ENCODE results near the gene RMP24.

RMP24 gene

DNA sequence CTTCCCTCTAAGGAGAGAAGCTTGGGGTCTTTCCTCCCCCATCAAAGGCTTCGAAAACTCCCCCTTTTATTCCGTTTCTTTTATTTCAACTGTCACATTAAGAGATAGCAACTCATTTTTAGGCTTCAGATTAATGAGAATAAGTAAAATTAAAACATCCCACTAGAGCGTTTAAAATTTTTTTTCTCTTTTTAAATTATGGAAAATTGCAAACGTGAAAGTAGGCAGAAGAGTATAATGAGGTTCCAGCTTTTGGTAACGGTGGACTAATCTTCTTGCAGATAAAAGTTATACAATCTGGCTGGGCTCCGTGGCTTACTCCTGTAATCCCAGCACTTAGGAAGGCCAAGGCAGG lies 21.9 kb upstream of the RMP24 start:
- ATAC-seq (no peak), DNase-seq (ENCODE audit: low spot score) (no peak)
- H3K4me3 Mint-ChIP-seq: peak overlapping the region; percentile 79
- peak overlapping the region; percentile 81; the same call in 1 of the 2 replicates for H3K27ac Mint-ChIP-seq
- POLR2A ChIA-PET: interaction anchor here (0.9 to 1.3 kb wide), 3 partner anchors 13 to 194 kb away, joined by 3 read pairs; partner anchors contain the start of gene RMP24
- no peaks in the 10 kb centered on the region for H3K27me3 Mint-ChIP-seq (ENCODE audit: low read depth)
- CTCF ChIA-PET: interaction anchor here (0.7 to 2.5 kb wide), 37 partner anchors 11 to 443 kb away, joined by 3 to 39 read pairs (median 4); partner anchors contain the start of genes MOCOS and RMP24
- H3K4me1 Mint-ChIP-seq: peaks cover 37% of the 10 kb centered on the region
- H3K9me3 Mint-ChIP-seq: peaks cover 10% of the 10 kb centered on the region
- peaks cover 6% of the 10 kb centered on the region for H3K36me3 Mint-ChIP-seq
- TF ChIP-seq, protein P1, sequence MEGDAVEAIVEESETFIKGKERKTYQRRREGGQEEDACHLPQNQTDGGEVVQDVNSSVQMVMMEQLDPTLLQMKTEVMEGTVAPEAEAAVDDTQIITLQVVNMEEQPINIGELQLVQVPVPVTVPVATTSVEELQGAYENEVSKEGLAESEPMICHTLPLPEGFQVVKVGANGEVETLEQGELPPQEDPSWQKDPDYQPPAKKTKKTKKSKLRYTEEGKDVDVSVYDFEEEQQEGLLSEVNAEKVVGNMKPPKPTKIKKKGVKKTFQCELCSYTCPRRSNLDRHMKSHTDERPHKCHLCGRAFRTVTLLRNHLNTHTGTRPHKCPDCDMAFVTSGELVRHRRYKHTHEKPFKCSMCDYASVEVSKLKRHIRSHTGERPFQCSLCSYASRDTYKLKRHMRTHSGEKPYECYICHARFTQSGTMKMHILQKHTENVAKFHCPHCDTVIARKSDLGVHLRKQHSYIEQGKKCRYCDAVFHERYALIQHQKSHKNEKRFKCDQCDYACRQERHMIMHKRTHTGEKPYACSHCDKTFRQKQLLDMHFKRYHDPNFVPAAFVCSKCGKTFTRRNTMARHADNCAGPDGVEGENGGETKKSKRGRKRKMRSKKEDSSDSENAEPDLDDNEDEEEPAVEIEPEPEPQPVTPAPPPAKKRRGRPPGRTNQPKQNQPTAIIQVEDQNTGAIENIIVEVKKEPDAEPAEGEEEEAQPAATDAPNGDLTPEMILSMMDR (IDR thresholded peaks at IDR 0.05): peak; percentile 49; the same call in 1 of the 2 replicates
- TF ChIP-seq GRHL2 (CRISPR knock-in tag; IDR thresholded peaks at IDR 0.05; ENCODE audit: insufficient replicate concordance, severe bottlenecking): no peak
- TF ChIP-seq, protein P2, sequence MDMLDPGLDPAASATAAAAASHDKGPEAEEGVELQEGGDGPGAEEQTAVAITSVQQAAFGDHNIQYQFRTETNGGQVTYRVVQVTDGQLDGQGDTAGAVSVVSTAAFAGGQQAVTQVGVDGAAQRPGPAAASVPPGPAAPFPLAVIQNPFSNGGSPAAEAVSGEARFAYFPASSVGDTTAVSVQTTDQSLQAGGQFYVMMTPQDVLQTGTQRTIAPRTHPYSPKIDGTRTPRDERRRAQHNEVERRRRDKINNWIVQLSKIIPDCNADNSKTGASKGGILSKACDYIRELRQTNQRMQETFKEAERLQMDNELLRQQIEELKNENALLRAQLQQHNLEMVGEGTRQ (CRISPR knock-in tag; IDR thresholded peaks at IDR 0.05): 0 out of 2 replicates have a peak, but pooled peaks have one; percentile 27
- TF ChIP-seq CBFB (CRISPR knock-in tag; IDR thresholded peaks at IDR 0.05; ENCODE audit: low read depth): no peak

DNA sequence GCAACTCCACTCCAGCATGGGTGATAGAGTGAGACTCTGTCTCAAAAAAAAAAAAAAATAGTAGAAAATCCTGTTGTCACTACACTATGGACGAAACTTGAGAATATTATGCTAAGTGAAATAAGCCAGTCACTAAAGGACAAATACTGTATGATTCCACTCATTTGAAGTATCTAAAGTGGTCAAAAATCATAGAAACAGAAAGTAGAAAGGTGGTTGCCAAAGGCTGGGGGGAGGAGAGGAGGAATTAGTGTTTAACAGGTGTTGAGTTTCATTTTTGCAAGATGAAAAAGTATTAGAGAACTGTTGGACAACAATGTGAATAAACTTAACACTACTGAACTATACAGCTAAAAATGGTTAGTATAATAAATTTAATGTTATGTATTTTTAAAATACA lies 18.8 kb upstream of the RMP24 start:
- Mint-ChIP-seq H3K36me3 (peaks cover 6% of the 10 kb centered on the region), H3K27me3 (ENCODE audit: low read depth) (no peaks in the 10 kb centered on the region), H3K27ac (no peak overlapping the region), H3K9me3 (peaks cover 10% of the 10 kb centered on the region), H3K4me1 (peaks cover 15% of the 10 kb centered on the region), H3K4me3 (no peak overlapping the region)
- ATAC-seq (no peak), DNase-seq (ENCODE audit: low spot score) (no peak)
- CTCF ChIA-PET: no interaction called here
- POLR2A ChIA-PET: no interaction called here
- TF ChIP-seq NFE2L1 (CRISPR knock-in tag; IDR thresholded peaks at IDR 0.05) (no peak), ZNF317 (CRISPR knock-in tag; IDR thresholded peaks at IDR 0.05; ENCODE audit: borderline replicate concordance, low read depth) (no peak), ESRRA (CRISPR knock-in tag; IDR thresholded peaks at IDR 0.05; ENCODE audit: borderline replicate concordance) (no peak), FOXK1 (CRISPR knock-in tag; IDR thresholded peaks at IDR 0.05) (no peak), NR2C2 (CRISPR knock-in tag; IDR thresholded peaks at IDR 0.05) (no peak), RELA (CRISPR knock-in tag; IDR thresholded peaks at IDR 0.05; ENCODE audit: borderline replicate concordance) (no peak), ELF4 (CRISPR knock-in tag; IDR thresholded peaks at IDR 0.05; ENCODE audit: low read depth) (no peak), CREB1 (CRISPR knock-in tag; IDR thresholded peaks at IDR 0.05) (no peak)
- TF ChIP-seq, protein P3, sequence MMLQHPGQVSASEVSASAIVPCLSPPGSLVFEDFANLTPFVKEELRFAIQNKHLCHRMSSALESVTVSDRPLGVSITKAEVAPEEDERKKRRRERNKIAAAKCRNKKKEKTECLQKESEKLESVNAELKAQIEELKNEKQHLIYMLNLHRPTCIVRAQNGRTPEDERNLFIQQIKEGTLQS (CRISPR knock-in tag; conservative IDR thresholded peaks at IDR 0.05): no peak
- TF ChIP-seq, protein P4, sequence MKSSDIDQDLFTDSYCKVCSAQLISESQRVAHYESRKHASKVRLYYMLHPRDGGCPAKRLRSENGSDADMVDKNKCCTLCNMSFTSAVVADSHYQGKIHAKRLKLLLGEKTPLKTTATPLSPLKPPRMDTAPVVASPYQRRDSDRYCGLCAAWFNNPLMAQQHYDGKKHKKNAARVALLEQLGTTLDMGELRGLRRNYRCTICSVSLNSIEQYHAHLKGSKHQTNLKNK (CRISPR knock-in tag; IDR thresholded peaks at IDR 0.05): no peak
- TF ChIP-seq, protein P5, sequence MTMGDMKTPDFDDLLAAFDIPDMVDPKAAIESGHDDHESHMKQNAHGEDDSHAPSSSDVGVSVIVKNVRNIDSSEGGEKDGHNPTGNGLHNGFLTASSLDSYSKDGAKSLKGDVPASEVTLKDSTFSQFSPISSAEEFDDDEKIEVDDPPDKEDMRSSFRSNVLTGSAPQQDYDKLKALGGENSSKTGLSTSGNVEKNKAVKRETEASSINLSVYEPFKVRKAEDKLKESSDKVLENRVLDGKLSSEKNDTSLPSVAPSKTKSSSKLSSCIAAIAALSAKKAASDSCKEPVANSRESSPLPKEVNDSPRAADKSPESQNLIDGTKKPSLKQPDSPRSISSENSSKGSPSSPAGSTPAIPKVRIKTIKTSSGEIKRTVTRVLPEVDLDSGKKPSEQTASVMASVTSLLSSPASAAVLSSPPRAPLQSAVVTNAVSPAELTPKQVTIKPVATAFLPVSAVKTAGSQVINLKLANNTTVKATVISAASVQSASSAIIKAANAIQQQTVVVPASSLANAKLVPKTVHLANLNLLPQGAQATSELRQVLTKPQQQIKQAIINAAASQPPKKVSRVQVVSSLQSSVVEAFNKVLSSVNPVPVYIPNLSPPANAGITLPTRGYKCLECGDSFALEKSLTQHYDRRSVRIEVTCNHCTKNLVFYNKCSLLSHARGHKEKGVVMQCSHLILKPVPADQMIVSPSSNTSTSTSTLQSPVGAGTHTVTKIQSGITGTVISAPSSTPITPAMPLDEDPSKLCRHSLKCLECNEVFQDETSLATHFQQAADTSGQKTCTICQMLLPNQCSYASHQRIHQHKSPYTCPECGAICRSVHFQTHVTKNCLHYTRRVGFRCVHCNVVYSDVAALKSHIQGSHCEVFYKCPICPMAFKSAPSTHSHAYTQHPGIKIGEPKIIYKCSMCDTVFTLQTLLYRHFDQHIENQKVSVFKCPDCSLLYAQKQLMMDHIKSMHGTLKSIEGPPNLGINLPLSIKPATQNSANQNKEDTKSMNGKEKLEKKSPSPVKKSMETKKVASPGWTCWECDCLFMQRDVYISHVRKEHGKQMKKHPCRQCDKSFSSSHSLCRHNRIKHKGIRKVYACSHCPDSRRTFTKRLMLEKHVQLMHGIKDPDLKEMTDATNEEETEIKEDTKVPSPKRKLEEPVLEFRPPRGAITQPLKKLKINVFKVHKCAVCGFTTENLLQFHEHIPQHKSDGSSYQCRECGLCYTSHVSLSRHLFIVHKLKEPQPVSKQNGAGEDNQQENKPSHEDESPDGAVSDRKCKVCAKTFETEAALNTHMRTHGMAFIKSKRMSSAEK (CRISPR knock-in tag; IDR thresholded peaks at IDR 0.05; ENCODE audit: borderline replicate concordance): no peak
- TF ChIP-seq, protein P6, sequence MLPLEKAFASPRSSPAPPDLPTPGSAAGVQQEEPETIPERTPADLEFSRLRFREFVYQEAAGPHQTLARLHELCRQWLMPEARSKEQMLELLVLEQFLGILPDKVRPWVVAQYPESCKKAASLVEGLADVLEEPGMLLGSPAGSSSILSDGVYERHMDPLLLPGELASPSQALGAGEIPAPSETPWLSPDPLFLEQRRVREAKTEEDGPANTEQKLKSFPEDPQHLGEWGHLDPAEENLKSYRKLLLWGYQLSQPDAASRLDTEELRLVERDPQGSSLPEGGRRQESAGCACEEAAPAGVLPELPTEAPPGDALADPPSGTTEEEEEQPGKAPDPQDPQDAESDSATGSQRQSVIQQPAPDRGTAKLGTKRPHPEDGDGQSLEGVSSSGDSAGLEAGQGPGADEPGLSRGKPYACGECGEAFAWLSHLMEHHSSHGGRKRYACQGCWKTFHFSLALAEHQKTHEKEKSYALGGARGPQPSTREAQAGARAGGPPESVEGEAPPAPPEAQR (CRISPR knock-in tag; IDR thresholded peaks at IDR 0.05): no peak
- TF ChIP-seq, protein P7, sequence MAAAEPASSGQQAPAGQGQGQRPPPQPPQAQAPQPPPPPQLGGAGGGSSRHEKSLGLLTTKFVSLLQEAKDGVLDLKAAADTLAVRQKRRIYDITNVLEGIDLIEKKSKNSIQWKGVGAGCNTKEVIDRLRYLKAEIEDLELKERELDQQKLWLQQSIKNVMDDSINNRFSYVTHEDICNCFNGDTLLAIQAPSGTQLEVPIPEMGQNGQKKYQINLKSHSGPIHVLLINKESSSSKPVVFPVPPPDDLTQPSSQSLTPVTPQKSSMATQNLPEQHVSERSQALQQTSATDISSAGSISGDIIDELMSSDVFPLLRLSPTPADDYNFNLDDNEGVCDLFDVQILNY (CRISPR knock-in tag; IDR thresholded peaks at IDR 0.05): no peak
- TF ChIP-seq, protein P1 (IDR thresholded peaks at IDR 0.05): no peak
- TF ChIP-seq, protein P8, sequence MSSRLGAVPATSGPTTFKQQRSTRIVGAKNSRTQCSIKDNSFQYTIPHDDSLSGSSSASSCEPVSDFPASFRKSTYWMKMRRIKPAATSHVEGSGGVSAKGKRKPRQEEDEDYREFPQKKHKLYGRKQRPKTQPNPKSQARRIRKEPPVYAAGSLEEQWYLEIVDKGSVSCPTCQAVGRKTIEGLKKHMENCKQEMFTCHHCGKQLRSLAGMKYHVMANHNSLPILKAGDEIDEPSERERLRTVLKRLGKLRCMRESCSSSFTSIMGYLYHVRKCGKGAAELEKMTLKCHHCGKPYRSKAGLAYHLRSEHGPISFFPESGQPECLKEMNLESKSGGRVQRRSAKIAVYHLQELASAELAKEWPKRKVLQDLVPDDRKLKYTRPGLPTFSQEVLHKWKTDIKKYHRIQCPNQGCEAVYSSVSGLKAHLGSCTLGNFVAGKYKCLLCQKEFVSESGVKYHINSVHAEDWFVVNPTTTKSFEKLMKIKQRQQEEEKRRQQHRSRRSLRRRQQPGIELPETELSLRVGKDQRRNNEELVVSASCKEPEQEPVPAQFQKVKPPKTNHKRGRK (CRISPR knock-in tag; IDR thresholded peaks at IDR 0.05; ENCODE audit: borderline replicate concordance): no peak

Measured in WTC11 (cell line).